Thyroid gland (tissue), 4 donors: Measurements from ENCODE around the gene BCAS3.

Experiments used
- CTCF ChIP-seq, 6 experiments: fragments of 200-600 bp in 3 of 6; fragments of 450-650 bp in 3 of 6; sonication (generic) in 3 of 6; IDR thresholded peaks; one replicate each; pipeline ENCODE4 v1.5.1; 2016 to 2019; ENCODE audit warnings: antibody characterized with exemption in 6 of 6, mild to moderate bottlenecking in 2 of 6, inconsistent platforms in 1 of 6, moderate library complexity in 1 of 6
- POLR2A ChIP-seq, 2 donors: fragments of 450-650 bp; IDR thresholded peaks; one replicate each; pipeline ENCODE4 v1.6.1; 2017; ENCODE audit warnings: antibody characterized with exemption in 2 of 2, mild to moderate bottlenecking in 2 of 2, moderate library complexity in 1 of 2

DNA sequence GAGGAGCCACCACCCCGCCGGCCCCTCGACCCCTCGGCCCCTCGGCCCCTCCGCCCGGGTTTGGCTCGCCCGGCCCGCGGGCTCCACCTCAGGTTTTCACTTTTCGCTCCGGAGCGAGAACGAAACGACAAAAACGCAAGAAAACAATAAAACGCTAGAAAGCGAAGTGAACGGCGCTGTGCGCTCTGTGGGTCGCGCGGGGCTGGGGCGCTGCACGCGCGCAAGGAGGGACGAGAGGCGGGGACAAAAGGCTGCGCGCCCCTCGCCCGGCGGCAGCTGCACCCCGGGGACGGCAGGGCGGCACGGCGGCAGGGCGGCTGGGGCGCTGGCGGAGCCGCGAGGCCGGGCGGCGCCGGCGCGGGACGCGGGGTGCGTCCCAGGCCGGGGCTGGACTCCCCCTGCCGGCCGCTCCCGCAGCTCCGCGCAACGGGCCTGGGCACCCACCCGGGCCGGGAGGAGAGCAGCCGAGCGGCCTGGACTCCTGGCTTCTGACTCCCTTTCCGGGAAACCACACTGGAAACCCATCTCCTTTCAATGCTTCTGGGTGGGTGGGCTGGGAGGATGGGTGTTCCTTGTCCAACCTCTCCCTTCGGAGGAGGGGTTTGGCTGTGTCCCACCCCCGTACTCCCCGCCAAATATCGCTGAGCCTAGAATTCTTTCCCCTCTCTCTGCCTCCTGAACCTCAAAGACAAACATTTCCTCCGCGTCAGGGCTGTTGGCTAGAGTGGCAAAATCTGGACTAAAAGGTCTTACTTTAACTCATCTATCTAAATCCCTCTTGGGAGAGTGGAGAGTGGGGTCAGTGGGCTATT lies 731.9 kb downstream of the BCAS3 start:
- TF ChIP-seq CTCF (IDR thresholded peaks at IDR 0.05), result peak in 3 of 6 experiments; percentile 51 to 63 (median 60)
- TF ChIP-seq POLR2A (IDR thresholded peaks at IDR 0.05), result peak in 1 of 2 donors; percentile 13
